ENCODE data around the gene RXRA.
"Not testable (repeated sequence)": the region's sequence is repeated elsewhere in the genome, so short reads cannot be mapped to it uniquely, and the experiment has no call there.

RXRA gene

GRCh38 chr9:134306636-134307600, 19.3 kb upstream of the RXRA start:
- peak in 5 of 10 donors; percentile 3 to 74 (median 55) for DNase-seq

GRCh38 chr9:134307674-134308638, 18.3 kb upstream of the RXRA start:
- intact Hi-C loops (cut with DNase I), result no loop called here
- peak in 3 of 10 donors; percentile 34 to 50 (median 45) for DNase-seq

More at GRCh38 chr9:134306636-134307600, 19.3 kb upstream of the RXRA start:
- intact Hi-C loops (cut with DNase I), result no loop called here

GRCh38 chr9:134308639-134309220, 17.5 kb upstream of the RXRA start:
- intact Hi-C loops (cut with DNase I), result not testable (repeated sequence)
- peak in 3 of 10 donors; percentile 35 to 51 (median 47) for DNase-seq

GRCh38 chr9:134313470-134313869, 12.8 kb upstream of the RXRA start:
- peak in 2 of 10 donors; percentile 3 to 57 for DNase-seq
- intact Hi-C loops (cut with DNase I), result no loop called here

- DNase-seq, result peak in 5 of 10 donors; percentile 12 to 87 (median 69)
- intact Hi-C loops (cut with DNase I), result no loop called here
Measured at GRCh38 chr9:134314039-134314949, 12.0 kb upstream of the RXRA start.

GRCh38 chr9:134314950-134315715, 11.1 kb upstream of the RXRA start:
- intact Hi-C loops (cut with DNase I), result no loop called here
- peak in 5 of 10 donors; percentile 4 to 70 (median 51) for DNase-seq

GRCh38 chr9:134315716-134316448, 10.4 kb upstream of the RXRA start:
- DNase-seq, result peak in 5 of 10 donors; percentile 3 to 57 (median 26)
- intact Hi-C loops (cut with DNase I), result no loop called here

GRCh38 chr9:134316449-134317160, 9.7 kb upstream of the RXRA start:
- peak in 5 of 10 donors; percentile 6 to 63 (median 51) for DNase-seq
- intact Hi-C loops (cut with DNase I), result no loop called here

GRCh38 chr9:134317400-134317789, 8.9 kb upstream of the RXRA start:
- DNase-seq, result peak in 4 of 10 donors; percentile 4 to 77 (median 70)
- intact Hi-C loops (cut with DNase I), result no loop called here

- peak in 3 of 10 donors; percentile 1 to 45 (median 42) for DNase-seq
- intact Hi-C loops (cut with DNase I), result no loop called here
Measured at GRCh38 chr9:134317790-134318414, 8.4 kb upstream of the RXRA start.

- peak in 5 of 10 donors; percentile 2 to 75 (median 43) for DNase-seq
Measured at GRCh38 chr9:134318481-134318891, 7.8 kb upstream of the RXRA start.

GRCh38 chr9:134318941-134319305, 7.3 kb upstream of the RXRA start:
- intact Hi-C loops (cut with DNase I), result no loop called here
- DNase-seq, result peak in 4 of 10 donors; percentile 2 to 61 (median 50)

More at GRCh38 chr9:134318481-134318891, 7.8 kb upstream of the RXRA start:
- intact Hi-C loops (cut with DNase I), result no loop called here

- intact Hi-C loops (cut with DNase I), result loop anchor here (10.0 kb wide), 3 partner anchors 65 to 145 kb away; no protein-coding TSS in a partner anchor
- DNase-seq, result peak in 4 of 10 donors; percentile 5 to 81 (median 74)
Measured at GRCh38 chr9:134319306-134320125, 6.7 kb upstream of the RXRA start.

- DNase-seq, result peak in 5 of 10 donors; percentile 7 to 77 (median 67)
- intact Hi-C loops (cut with DNase I), result loop anchor here (10.0 kb wide), 3 partner anchors 65 to 145 kb away; no protein-coding TSS in a partner anchor
Measured at GRCh38 chr9:134320126-134320867, 6.0 kb upstream of the RXRA start.
